Measurements from ENCODE around the gene ETV3.
A peak's percentile ranks its signal among the peaks of the same experiment; 100 is the strongest.

Gene ETV3

DNA sequence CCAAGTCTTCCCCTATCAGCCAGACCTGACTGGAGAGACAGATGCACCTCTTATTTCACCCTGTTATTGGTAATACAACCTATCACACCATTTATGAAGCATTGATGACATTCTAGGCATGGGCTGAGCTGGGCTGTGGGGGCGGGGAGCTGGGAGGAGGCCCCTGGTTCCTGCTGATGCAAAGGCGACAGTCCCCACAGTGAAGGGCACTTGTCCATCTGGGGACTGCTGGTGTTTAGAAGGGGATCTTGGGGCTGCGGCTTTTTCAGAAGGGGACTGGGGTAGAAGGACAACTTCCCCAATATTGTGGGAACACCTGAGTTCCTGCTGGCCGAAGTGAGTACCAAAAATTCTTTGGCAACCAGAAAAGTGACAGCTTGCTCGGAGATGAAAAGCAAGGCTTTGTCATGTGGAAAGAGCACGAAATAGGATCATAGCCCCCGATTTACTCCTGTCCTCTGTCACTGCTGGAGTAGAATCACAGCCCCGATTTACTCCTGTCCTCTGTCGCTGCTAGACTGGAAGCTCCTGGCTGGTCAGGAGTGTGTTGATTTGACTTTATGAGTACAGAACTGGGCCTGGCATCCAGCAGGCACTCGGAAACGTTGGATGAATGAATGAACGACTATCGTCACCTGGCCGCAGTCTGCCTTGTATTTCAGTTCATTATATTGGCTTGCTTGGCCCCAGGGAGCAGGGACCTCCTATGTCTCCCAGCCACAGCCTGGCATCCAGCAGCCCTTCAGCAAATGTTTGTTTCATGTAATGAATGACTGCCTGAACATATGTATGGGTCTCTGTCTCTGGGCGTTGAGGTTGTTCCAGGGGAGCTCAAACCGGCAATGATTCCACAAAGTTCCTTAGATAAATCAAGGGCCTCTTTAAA lies 22.1 kb downstream of the ETV3 start:
- Histone ChIP-seq H3K27ac (no peak overlapping the region), H3K36me3 (no peaks in the 10 kb centered on the region), H3K27me3 (ENCODE audit: insufficient read depth, low read depth, severe bottlenecking) (peaks cover 5% of the 10 kb centered on the region), H3K9me3 (ENCODE audit: severe bottlenecking) (no peaks in the 10 kb centered on the region), H3K4me3 (ENCODE audit: low read depth, low read length) (no peak overlapping the region)
- peak; percentile 8 for DNase-seq
- TF ChIP-seq, protein P1, sequence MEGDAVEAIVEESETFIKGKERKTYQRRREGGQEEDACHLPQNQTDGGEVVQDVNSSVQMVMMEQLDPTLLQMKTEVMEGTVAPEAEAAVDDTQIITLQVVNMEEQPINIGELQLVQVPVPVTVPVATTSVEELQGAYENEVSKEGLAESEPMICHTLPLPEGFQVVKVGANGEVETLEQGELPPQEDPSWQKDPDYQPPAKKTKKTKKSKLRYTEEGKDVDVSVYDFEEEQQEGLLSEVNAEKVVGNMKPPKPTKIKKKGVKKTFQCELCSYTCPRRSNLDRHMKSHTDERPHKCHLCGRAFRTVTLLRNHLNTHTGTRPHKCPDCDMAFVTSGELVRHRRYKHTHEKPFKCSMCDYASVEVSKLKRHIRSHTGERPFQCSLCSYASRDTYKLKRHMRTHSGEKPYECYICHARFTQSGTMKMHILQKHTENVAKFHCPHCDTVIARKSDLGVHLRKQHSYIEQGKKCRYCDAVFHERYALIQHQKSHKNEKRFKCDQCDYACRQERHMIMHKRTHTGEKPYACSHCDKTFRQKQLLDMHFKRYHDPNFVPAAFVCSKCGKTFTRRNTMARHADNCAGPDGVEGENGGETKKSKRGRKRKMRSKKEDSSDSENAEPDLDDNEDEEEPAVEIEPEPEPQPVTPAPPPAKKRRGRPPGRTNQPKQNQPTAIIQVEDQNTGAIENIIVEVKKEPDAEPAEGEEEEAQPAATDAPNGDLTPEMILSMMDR (IDR thresholded peaks at IDR 0.05; ENCODE audit: low read depth, low read length), result no peak

DNA sequence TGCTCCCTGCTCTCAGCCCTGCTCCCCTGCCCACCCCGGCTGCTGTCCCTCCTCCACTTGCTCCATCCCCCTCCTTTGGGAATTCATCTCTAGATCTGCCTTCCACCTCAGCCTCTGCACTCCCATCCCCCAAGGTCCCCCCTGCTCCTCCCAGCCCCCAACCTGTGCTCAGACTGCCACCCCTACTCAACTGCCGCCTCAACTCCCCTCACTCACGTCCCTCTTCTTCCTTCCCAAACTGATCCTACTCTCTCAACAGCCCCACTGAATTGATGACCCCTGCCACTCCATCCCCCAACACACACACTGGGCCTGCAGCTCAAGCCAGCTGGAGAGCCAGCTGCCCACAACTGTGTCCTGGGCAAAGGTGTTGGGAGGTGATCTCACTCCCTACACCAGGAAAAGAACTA lies 22.8 kb downstream of the ETV3 start:
- no peaks in the 10 kb centered on the region for H3K36me3 ChIP-seq
- H3K9me3 ChIP-seq (ENCODE audit: severe bottlenecking), result no peaks in the 10 kb centered on the region
- DNase-seq, result peak; percentile 31
- H3K4me3 ChIP-seq (ENCODE audit: low read depth, low read length), result no peak overlapping the region
- H3K27me3 ChIP-seq (ENCODE audit: insufficient read depth, low read depth, severe bottlenecking), result peaks cover 7% of the 10 kb centered on the region
- TF ChIP-seq, protein P1 (IDR thresholded peaks at IDR 0.05; ENCODE audit: low read depth, low read length), result no peak
- H3K27ac ChIP-seq, result no peak overlapping the region

DNA sequence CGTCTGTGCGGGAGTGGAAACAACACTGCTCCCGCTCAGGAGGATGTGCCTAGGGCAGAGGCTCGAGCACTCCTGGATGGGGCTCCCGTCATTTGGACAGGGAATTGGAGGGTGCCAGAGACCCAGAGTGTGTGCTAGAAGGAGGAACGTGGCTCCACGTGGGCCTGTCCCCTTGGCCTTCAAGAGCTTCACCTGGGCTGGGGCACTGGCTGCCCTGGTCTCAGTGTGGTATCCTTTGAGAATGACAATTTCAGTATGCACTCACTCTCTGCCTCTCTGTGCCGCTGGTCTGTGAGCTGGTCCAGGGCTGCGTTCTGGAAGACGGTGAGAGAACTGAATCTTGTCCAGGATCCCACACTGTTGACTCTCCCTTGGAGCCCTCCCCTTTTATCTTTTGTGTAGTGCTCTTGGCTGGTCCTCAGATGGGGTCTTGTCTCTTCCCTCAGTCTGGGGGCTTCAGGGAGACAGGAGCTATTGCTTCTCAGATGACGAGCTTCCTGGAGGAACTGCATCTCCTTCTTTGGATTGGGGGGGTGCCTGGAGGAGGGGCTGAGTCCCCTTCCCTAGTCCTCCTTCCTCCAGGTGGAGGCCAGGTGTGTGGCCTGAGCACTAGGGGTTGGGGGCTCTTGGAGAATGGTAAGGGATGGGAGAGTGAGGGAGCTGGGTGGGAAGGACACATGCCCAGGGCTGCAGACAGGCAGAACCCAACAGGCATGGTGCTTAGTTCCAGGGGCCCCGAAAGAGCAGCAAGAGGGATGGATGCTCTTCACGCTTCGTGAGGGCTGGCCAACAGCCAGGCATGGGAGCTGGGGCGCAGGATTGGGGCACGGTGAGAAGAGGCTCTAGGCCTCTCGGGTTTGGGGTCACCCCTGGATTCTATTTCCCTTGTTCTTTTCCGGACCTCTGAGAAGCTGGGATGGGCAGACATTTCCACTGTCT lies 23.7 kb downstream of the ETV3 start:
- Histone ChIP-seq H3K36me3 (no peaks in the 10 kb centered on the region), H3K27me3 (ENCODE audit: insufficient read depth, low read depth, severe bottlenecking) (peaks cover 7% of the 10 kb centered on the region), H3K9me3 (ENCODE audit: severe bottlenecking) (no peaks in the 10 kb centered on the region), H3K27ac (no peak overlapping the region), H3K4me3 (ENCODE audit: low read depth, low read length) (no peak overlapping the region)
- DNase-seq, result peak; percentile 6
- TF ChIP-seq, protein P1 (IDR thresholded peaks at IDR 0.05; ENCODE audit: low read depth, low read length), result no peak

DNA sequence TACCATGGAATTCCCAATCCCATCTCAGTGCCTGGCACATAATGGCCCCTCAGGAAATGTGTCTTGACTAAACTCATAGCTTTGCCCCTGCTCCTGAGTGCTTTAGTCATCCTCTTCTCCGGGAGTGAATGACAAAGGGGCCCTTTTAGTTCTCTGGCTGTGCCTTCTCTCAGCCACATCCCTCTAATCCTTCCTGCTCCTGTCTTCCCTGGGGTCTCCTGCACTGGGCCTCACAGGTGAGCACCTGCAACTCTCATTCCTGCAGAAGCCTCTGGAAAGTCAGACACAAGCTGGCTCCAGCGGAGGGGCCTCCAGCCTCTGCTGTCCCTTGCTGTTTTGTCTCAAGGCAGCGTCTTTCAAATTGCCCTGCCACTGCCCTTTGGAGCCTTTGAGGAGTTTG lies 24.6 kb downstream of the ETV3 start:
- H3K36me3 ChIP-seq, result no peaks in the 10 kb centered on the region
- H3K4me3 ChIP-seq (ENCODE audit: low read depth, low read length), result no peak overlapping the region
- peaks cover 15% of the 10 kb centered on the region for H3K27me3 ChIP-seq (ENCODE audit: insufficient read depth, low read depth, severe bottlenecking)
- TF ChIP-seq, protein P1 (IDR thresholded peaks at IDR 0.05; ENCODE audit: low read depth, low read length), result no peak
- H3K9me3 ChIP-seq (ENCODE audit: severe bottlenecking), result no peaks in the 10 kb centered on the region
- DNase-seq, result peak; percentile 5
- no peak overlapping the region for H3K27ac ChIP-seq

DNA sequence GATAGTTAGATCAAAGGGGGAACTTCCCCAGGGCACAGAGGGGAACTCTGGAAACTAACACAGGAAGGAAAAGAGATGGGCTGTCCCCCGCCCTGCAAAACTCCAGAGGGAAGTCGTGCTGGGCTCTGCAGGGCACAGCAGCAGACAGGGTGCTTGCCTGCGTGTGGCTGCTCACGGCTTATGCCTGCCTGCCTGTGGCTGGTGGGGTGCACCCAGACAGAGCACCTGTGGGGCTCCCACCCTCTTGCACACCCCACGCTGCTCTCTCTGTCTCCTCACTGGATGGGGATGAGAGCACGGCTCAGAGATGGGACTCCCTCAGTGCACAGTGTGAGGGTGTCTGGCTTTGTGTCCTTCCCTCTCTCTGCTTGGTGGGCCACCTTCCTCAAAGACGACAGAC lies 25.1 kb downstream of the ETV3 start:
- H3K9me3 ChIP-seq (ENCODE audit: severe bottlenecking), result no peaks in the 10 kb centered on the region
- peak; percentile 6 for DNase-seq
- TF ChIP-seq, protein P1 (IDR thresholded peaks at IDR 0.05; ENCODE audit: low read depth, low read length), result no peak
- no peak overlapping the region for H3K27ac ChIP-seq
- H3K36me3 ChIP-seq, result no peaks in the 10 kb centered on the region
- H3K4me3 ChIP-seq (ENCODE audit: low read depth, low read length), result no peak overlapping the region
- peaks cover 21% of the 10 kb centered on the region for H3K27me3 ChIP-seq (ENCODE audit: insufficient read depth, low read depth, severe bottlenecking)
